ENCODE measurements around the gene PLVAP. TPM values are rescaled to one million over a fixed set of nuclear protein-coding genes. Genes with fewer than 3 reads are reported as not detected.

Gene PLVAP
- total RNA-seq, 1 experiment from 2014 or later, result not detected

GRCh38 chr19:17307876-17308377 lies 69.2 kb downstream of the PLVAP start:
- H3K27ac Mint-ChIP-seq, result peak overlapping the region; percentile 67
- peaks cover 40% of the 10 kb centered on the region for H3K4me1 Mint-ChIP-seq
- ATAC-seq, result no peak
- H3K4me3 Mint-ChIP-seq, result peak overlapping the region; percentile 89
- ChIA-PET CTCF (interaction anchor here (0.6 to 3.1 kb wide), 6 partner anchors 14 to 83 kb away, joined by 3 to 60 read pairs (median 16); no protein-coding TSS in a partner anchor), POLR2A (no interaction called here)
- no peak for DNase-seq (ENCODE audit: low spot score)
- H3K27me3 Mint-ChIP-seq (ENCODE audit: low read depth), result no peaks in the 10 kb centered on the region
- TF ChIP-seq ZNF281 (CRISPR knock-in tag; IDR thresholded peaks at IDR 0.05), result no peak
- TF ChIP-seq, protein P1, sequence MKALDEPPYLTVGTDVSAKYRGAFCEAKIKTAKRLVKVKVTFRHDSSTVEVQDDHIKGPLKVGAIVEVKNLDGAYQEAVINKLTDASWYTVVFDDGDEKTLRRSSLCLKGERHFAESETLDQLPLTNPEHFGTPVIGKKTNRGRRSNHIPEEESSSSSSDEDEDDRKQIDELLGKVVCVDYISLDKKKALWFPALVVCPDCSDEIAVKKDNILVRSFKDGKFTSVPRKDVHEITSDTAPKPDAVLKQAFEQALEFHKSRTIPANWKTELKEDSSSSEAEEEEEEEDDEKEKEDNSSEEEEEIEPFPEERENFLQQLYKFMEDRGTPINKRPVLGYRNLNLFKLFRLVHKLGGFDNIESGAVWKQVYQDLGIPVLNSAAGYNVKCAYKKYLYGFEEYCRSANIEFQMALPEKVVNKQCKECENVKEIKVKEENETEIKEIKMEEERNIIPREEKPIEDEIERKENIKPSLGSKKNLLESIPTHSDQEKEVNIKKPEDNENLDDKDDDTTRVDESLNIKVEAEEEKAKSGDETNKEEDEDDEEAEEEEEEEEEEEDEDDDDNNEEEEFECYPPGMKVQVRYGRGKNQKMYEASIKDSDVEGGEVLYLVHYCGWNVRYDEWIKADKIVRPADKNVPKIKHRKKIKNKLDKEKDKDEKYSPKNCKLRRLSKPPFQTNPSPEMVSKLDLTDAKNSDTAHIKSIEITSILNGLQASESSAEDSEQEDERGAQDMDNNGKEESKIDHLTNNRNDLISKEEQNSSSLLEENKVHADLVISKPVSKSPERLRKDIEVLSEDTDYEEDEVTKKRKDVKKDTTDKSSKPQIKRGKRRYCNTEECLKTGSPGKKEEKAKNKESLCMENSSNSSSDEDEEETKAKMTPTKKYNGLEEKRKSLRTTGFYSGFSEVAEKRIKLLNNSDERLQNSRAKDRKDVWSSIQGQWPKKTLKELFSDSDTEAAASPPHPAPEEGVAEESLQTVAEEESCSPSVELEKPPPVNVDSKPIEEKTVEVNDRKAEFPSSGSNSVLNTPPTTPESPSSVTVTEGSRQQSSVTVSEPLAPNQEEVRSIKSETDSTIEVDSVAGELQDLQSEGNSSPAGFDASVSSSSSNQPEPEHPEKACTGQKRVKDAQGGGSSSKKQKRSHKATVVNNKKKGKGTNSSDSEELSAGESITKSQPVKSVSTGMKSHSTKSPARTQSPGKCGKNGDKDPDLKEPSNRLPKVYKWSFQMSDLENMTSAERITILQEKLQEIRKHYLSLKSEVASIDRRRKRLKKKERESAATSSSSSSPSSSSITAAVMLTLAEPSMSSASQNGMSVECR (CRISPR knock-in tag; IDR thresholded peaks at IDR 0.05; ENCODE audit: borderline replicate concordance), result no peak
- H3K9me3 Mint-ChIP-seq, result no peaks in the 10 kb centered on the region
- no peaks in the 10 kb centered on the region for H3K36me3 Mint-ChIP-seq

- DNase-seq (ENCODE audit: low spot score) (no peak), ATAC-seq (no peak)
- CTCF ChIA-PET, result interaction anchor here (1.0 to 3.1 kb wide), 5 partner anchors 13 to 148 kb away, joined by 3 to 60 read pairs (median 5); no protein-coding TSS in a partner anchor
- peak overlapping the region; percentile 89 for H3K4me3 Mint-ChIP-seq
- no peaks in the 10 kb centered on the region for H3K9me3 Mint-ChIP-seq
- POLR2A ChIA-PET, result interaction anchor here (0.9 to 1.2 kb wide), 2 partner anchors 13 to 32 kb away, joined by 3 read pairs; no protein-coding TSS in a partner anchor
- TF ChIP-seq FOXP1 (CRISPR knock-in tag; IDR thresholded peaks at IDR 0.05; ENCODE audit: borderline replicate concordance) (peak; percentile 43; the same call in 1 of the 2 replicates), E2F4 (CRISPR knock-in tag; IDR thresholded peaks at IDR 0.05; ENCODE audit: borderline replicate concordance, low read depth) (peak; percentile 33; the same call in 1 of the 2 replicates), MYBL2 (CRISPR knock-in tag; IDR thresholded peaks at IDR 0.05) (0 out of 2 replicates have a peak, but pooled peaks have one; percentile 13), MAX (CRISPR knock-in tag; IDR thresholded peaks at IDR 0.05) (peak; percentile 61; the same call in 1 of the 2 replicates)
- TF ChIP-seq, protein P2, sequence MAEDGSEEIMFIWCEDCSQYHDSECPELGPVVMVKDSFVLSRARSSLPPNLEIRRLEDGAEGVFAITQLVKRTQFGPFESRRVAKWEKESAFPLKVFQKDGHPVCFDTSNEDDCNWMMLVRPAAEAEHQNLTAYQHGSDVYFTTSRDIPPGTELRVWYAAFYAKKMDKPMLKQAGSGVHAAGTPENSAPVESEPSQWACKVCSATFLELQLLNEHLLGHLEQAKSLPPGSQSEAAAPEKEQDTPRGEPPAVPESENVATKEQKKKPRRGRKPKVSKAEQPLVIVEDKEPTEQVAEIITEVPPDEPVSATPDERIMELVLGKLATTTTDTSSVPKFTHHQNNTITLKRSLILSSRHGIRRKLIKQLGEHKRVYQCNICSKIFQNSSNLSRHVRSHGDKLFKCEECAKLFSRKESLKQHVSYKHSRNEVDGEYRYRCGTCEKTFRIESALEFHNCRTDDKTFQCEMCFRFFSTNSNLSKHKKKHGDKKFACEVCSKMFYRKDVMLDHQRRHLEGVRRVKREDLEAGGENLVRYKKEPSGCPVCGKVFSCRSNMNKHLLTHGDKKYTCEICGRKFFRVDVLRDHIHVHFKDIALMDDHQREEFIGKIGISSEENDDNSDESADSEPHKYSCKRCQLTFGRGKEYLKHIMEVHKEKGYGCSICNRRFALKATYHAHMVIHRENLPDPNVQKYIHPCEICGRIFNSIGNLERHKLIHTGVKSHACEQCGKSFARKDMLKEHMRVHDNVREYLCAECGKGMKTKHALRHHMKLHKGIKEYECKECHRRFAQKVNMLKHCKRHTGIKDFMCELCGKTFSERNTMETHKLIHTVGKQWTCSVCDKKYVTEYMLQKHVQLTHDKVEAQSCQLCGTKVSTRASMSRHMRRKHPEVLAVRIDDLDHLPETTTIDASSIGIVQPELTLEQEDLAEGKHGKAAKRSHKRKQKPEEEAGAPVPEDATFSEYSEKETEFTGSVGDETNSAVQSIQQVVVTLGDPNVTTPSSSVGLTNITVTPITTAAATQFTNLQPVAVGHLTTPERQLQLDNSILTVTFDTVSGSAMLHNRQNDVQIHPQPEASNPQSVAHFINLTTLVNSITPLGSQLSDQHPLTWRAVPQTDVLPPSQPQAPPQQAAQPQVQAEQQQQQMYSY (CRISPR knock-in tag; IDR thresholded peaks at IDR 0.05), result no peak
- H3K27me3 Mint-ChIP-seq (ENCODE audit: low read depth), result no peaks in the 10 kb centered on the region
- peaks cover 47% of the 10 kb centered on the region for H3K4me1 Mint-ChIP-seq
- no peaks in the 10 kb centered on the region; the same call in 1 of the 2 replicates for H3K36me3 Mint-ChIP-seq
- peak overlapping the region; percentile 91 for H3K27ac Mint-ChIP-seq
These were observed 70.8 kb downstream of the PLVAP start for GRCh38 chr19:17306285-17306714.
